Uterus (tissue), 4 donors: ENCODE results near the gene GPR142. TPM values are rescaled to one million over a fixed set of nuclear protein-coding genes. Genes with fewer than 3 reads are reported as not detected.

ENCODE experiments used
- DNase-seq, 2 donors: peaks; one replicate each; pipeline ENCODE4 v3.0.0-alpha.2; 2019 to 2020
- H3K27ac ChIP-seq, 2 donors: fragments of 200-600 bp; sonication (generic); 1 replicate in 1 of 2; 2 replicates in 1 of 2; pipeline ENCODE4 v1.5.1; 2016 to 2018
- H3K27me3 ChIP-seq, 2 donors: fragments of 200-600 bp; sonication (generic); one replicate each; pipeline ENCODE4 v1.5.1; 2018 to 2019; ENCODE audit warnings: control low read depth in 1 of 2
- H3K36me3 ChIP-seq, 2 donors: fragments of 200-600 bp; sonication (generic); one replicate each; pipeline ENCODE4 v1.5.1; 2019; ENCODE audit warnings: control low read depth in 1 of 2
- H3K4me1 ChIP-seq, 2 donors: fragments of 200-600 bp; sonication (generic); one replicate each; pipeline ENCODE4 v1.5.1; 2018 to 2019; ENCODE audit warnings: control low read depth in 1 of 2
- H3K4me3 ChIP-seq, 2 donors: fragments of 200-600 bp; sonication (generic); 1 replicate in 1 of 2; 2 replicates in 1 of 2; pipeline ENCODE4 v1.5.1; 2018 to 2019; ENCODE audit warnings: mild to moderate bottlenecking in 1 of 2
- H3K9me3 ChIP-seq, 2 donors: fragments of 200-600 bp; sonication (generic); one replicate each; pipeline ENCODE4 v1.5.1; 2019; ENCODE audit warnings: control low read depth in 1 of 2
- POLR2A ChIP-seq, 2 donors: fragments of 450-650 bp; IDR thresholded peaks; one replicate each; pipeline ENCODE4 v1.6.1; 2016; ENCODE audit warnings: antibody characterized with exemption in 2 of 2, mild to moderate bottlenecking in 1 of 2, moderate library complexity in 1 of 2
- intact Hi-C: fragments of 100-400 bp; cut with DNase I; formaldehyde crosslinking; loops from one replicate; pipeline ENCODE4 v1.15.1; 2023; ENCODE audit warnings: low total_unique reads
- total RNA-seq, 4 donors: library from RNA; depleted of rRNA in 3 of 4; stranded (reverse); fragments of >200 nt in 3 of 4; gene quantifications; one replicate each; pipeline versions ENCODE4 v1.1.0 to v1.2.4, GENCODE V29; 2014 to 2023
- TF ChIP-seq, protein P1 (sequence below), 4 experiments: fragments of 200-600 bp in 2 of 4; fragments of 450-650 bp in 2 of 4; sonication (generic) in 2 of 4; IDR thresholded peaks; one replicate each; pipeline ENCODE4 v1.5.1; 2016 to 2019; ENCODE audit warnings: antibody characterized with exemption in 4 of 4, mild to moderate bottlenecking in 2 of 4, moderate library complexity in 1 of 4
- donor health status: DM: yes; HTN: yes; CAD: no.

The GPR142 gene
- total RNA-seq, 4 donors from 2014 or later = 0.73 TPM; not detected in 3

DNA sequence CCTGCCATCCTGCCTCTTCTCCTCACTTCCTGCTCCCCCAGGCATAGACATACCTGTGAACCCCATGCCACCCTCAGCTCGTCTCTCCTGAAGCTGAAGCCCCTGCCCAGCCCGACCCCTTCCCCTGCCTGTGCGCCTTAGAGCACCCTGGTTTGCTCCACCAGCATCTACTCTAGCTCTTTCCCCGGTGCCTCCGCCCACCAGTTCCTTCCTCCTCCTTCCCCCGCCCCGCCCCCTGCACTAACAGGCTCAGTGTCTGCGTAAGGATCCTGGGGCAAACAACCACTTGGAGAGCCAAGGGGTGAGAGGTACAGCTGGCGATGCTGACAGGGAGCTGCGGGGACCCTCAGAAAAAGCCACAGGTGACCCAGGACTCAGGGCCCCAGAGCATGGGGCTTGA, 1.9 kb downstream of the GPR142 start:
- TF ChIP-seq, protein P1, sequence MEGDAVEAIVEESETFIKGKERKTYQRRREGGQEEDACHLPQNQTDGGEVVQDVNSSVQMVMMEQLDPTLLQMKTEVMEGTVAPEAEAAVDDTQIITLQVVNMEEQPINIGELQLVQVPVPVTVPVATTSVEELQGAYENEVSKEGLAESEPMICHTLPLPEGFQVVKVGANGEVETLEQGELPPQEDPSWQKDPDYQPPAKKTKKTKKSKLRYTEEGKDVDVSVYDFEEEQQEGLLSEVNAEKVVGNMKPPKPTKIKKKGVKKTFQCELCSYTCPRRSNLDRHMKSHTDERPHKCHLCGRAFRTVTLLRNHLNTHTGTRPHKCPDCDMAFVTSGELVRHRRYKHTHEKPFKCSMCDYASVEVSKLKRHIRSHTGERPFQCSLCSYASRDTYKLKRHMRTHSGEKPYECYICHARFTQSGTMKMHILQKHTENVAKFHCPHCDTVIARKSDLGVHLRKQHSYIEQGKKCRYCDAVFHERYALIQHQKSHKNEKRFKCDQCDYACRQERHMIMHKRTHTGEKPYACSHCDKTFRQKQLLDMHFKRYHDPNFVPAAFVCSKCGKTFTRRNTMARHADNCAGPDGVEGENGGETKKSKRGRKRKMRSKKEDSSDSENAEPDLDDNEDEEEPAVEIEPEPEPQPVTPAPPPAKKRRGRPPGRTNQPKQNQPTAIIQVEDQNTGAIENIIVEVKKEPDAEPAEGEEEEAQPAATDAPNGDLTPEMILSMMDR (IDR thresholded peaks at IDR 0.05) = no peak
- TF ChIP-seq POLR2A (IDR thresholded peaks at IDR 0.05) = no peak
- intact Hi-C loops = no loop called here
- DNase-seq = no peak

DNA sequence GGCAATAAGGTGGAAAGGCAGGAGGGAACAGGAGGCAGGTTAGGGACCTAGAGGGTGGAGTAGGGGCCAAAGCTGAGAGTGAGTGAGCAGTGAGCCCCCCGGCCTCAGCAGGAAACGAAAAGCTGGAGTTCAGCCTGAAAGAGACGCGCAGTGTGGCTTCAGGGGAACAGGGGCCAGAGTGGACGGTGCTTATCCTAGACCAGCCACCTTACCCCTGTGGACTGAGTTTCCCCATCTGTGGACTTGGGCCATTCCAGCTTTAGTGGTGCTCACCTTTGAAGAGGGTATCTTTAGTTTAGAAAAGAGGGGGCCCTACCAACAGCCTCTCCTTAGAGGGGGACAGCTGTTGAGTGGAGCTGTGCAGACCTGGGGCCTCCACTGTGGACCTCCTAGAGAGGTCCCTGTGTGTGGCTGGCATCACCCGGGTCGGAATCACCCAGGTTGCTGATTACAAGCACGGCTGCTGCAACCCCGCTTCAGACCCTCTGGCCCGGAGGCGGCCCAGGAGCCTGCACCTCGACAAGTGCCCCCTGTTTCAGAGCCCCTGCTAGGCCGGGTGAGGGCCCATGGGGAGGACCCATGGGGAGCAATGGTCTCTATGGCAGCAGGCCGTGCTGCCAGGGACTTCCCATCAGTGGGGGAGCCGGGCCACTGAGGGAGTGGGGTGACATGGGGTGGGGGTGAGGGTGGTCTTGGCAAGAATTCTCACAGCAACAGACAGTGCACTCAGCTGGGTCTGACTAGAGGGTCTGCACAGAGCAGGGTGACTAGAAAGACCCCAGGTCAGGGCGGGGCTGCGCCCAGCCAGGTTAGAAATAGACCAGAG, 2.6 kb downstream of the GPR142 start:
- no peaks in the 10 kb centered on the region for H3K4me1 ChIP-seq
- H3K9me3 ChIP-seq = no peaks in the 10 kb centered on the region
- no peak overlapping the region for H3K27ac ChIP-seq
- no peaks in the 10 kb centered on the region for H3K27me3 ChIP-seq
- H3K36me3 ChIP-seq = no peaks in the 10 kb centered on the region
- DNase-seq = no peak
- TF ChIP-seq, protein P1 (IDR thresholded peaks at IDR 0.05) = no peak
- no peak for TF ChIP-seq POLR2A (IDR thresholded peaks at IDR 0.05)
- no peak overlapping the region for H3K4me3 ChIP-seq
- intact Hi-C loops = no loop called here

More for the DNA sequence above, 1.9 kb downstream of the GPR142 start:
- H3K4me1 ChIP-seq = no peaks in the 10 kb centered on the region
- no peak overlapping the region for H3K27ac ChIP-seq
- no peak overlapping the region for H3K4me3 ChIP-seq
- H3K27me3 ChIP-seq = no peaks in the 10 kb centered on the region
- no peaks in the 10 kb centered on the region for H3K36me3 ChIP-seq
- no peaks in the 10 kb centered on the region for H3K9me3 ChIP-seq

DNA sequence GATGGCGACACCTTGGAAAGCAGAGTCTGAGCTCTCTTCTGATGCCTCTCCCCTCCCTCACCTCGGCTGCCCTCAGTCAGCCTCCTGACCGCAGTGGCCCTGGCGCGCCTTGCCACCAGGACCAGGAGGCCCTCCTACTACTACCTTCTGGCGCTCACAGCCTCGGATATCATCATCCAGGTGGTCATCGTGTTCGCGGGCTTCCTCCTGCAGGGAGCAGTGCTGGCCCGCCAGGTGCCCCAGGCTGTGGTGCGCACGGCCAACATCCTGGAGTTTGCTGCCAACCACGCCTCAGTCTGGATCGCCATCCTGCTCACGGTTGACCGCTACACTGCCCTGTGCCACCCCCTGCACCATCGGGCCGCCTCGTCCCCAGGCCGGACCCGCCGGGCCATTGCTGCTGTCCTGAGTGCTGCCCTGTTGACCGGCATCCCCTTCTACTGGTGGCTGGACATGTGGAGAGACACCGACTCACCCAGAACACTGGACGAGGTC, 4.4 kb downstream of the GPR142 start:
- H3K27me3 ChIP-seq = no peaks in the 10 kb centered on the region
- no peak overlapping the region for H3K27ac ChIP-seq
- no peak for DNase-seq
- intact Hi-C loops = no loop called here
- no peaks in the 10 kb centered on the region for H3K4me1 ChIP-seq
- H3K36me3 ChIP-seq = no peaks in the 10 kb centered on the region
- H3K9me3 ChIP-seq = no peaks in the 10 kb centered on the region
- TF ChIP-seq POLR2A (IDR thresholded peaks at IDR 0.05) = no peak
- TF ChIP-seq, protein P1 (IDR thresholded peaks at IDR 0.05) = no peak
- no peak overlapping the region for H3K4me3 ChIP-seq

DNA sequence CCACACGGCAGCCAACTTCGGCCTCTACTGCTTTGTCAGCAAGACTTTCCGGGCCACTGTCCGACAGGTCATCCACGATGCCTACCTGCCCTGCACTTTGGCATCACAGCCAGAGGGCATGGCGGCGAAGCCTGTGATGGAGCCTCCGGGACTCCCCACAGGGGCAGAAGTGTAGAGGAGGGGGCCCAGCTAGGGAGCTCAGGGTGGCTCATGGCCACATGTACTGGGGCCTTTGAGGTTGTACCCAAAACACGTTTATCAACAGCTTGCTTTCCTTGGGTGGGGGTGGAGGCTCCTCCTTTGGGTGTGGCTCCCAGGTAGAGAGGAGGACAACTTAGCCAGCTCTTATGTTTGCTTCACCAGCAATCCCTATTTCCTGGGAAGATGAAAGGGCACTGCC, 5.1 kb downstream of the GPR142 start:
- TF ChIP-seq POLR2A (IDR thresholded peaks at IDR 0.05) = no peak
- TF ChIP-seq, protein P1 (IDR thresholded peaks at IDR 0.05) = no peak
- intact Hi-C loops = no loop called here
- H3K27me3 ChIP-seq = no peaks in the 10 kb centered on the region
- no peaks in the 10 kb centered on the region for H3K9me3 ChIP-seq
- H3K36me3 ChIP-seq = no peaks in the 10 kb centered on the region
- no peak overlapping the region for H3K27ac ChIP-seq
- DNase-seq = no peak
- no peaks in the 10 kb centered on the region for H3K4me1 ChIP-seq
- no peak overlapping the region for H3K4me3 ChIP-seq

DNA sequence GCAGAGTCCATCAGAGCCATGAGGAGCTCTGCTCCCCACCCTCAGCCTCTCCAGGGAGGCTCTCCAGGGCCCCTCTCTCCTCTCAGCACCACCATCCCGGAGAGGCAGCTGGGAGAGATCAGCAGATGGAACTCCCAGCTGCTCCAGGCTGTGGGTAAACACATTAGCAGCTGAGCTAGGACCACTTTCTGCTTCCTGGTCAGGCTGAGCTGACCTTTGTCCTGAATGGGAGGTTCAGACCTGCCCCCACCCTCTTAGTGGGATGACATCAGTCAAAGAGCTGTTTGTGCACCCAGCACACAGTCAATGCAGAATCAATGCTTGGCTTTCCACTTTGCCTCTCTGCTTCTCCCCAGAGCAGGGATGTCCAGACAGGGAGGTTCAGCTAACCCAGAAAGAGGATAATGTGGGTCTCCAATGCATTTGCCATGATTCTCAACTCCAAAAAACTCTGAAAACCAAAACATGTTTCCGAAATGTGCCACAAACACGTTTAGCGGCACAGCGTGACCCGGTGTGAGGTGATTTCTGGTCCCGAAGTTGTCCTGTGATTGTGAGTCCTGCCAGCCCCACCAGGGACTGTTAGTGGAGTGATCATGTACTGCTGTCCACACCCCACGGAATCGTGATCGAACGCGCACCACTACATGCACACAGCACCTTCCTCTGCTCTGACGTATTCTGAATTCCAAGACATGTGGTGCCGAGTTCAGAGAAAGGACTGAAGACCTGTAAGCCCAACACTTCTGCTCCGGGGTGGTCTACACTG, 6.7 kb downstream of the GPR142 start:
- H3K4me3 ChIP-seq = no peak overlapping the region
- no peaks in the 10 kb centered on the region for H3K9me3 ChIP-seq
- intact Hi-C loops = no loop called here
- no peaks in the 10 kb centered on the region for H3K27me3 ChIP-seq
- no peak for TF ChIP-seq POLR2A (IDR thresholded peaks at IDR 0.05)
- TF ChIP-seq, protein P1 (IDR thresholded peaks at IDR 0.05) = no peak
- no peaks in the 10 kb centered on the region for H3K4me1 ChIP-seq
- DNase-seq = no peak
- H3K36me3 ChIP-seq = no peaks in the 10 kb centered on the region
- H3K27ac ChIP-seq = no peak overlapping the region
